ENCODE results near the gene RASSF7.

The RASSF7 gene

DNA sequence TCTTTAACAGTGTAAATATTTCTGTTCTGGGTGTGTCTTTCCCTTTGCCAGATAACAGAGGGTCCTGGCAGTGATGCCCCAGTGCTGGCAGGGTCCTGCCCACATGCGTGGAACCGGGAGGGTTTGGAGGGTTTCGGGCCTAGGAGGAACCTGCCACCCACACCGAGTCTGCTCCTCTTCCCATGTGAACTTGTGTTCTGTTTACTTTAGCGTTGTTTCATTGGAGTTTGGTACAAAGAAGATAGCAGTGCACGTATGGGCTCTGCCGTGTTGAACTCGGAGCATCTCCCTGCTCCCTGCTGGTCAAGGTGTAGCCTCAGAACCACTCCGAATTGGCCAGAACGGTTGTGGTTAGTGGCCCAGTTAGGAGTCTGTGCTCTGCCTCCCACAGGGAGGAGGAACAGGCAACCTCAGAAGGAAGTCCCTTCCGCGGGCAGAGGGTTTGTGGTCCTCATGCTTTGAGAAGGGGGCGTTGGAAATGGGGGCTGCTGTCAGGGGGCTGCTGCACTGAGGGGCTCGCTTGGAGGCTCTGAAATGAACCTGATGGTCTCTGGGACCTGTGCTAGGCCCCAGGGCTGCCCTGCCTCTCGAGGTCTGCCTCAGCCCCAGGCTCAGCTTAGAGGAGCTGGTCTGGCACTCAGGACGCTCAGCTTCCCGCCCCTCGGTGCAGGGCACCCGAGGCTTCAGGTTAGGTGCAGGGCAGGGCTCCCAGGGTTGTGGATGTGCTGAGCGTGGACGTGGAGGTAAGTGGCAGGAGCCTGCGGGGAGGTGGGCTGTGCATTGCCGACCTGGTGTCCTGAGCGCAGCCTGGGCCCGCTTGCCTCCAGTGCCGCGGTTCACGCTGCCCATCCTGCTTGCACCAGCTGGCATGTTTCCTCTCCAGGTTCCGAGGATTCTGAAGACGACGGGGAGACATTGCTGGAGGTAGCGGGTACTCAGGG, 25.9 kb downstream of the RASSF7 start:
- no peak for DNase-seq (ENCODE audit: low read depth, low spot score)

DNA sequence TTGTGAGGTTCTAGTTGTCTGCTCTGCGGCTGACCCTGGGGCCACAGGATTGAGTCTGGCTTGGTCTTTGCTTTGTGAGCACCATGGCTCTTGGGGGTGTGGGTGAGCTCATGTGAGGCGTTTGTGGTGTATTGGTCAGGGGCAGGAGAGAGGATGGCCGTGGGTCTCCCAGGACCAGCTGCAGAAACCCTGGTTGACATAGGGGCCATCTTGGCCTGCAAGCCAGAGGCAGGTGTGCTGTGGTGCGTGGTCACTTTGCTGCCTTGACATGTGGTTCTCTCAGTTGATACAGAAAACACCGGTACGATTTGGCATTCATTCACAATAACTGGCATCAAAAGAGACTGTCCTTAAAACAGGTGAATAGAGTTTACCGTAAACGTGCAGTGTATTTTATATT, 26.8 kb downstream of the RASSF7 start:
- no peak for DNase-seq (ENCODE audit: low read depth, low spot score)

DNA sequence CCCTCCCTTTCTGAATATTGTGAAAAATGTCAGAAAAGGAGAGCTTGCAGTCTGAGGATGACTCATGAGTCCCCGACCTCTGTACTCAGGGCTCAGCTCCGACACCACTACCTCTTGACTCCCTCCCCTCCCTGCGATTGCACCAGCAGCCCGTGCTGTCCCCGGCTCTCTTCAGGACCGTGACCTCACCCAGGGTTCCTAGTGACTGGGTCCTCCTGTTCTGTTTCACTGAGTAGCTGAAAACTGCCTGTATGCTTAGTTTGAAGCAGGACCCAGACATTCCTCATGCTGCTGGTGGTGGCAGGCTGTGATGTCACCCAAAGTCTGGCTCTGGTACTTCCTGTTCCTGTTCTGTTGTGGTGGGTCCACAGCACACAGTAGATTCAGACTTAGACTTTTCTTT, 27.2 kb downstream of the RASSF7 start:
- no peak for DNase-seq (ENCODE audit: low read depth, low spot score)

DNA sequence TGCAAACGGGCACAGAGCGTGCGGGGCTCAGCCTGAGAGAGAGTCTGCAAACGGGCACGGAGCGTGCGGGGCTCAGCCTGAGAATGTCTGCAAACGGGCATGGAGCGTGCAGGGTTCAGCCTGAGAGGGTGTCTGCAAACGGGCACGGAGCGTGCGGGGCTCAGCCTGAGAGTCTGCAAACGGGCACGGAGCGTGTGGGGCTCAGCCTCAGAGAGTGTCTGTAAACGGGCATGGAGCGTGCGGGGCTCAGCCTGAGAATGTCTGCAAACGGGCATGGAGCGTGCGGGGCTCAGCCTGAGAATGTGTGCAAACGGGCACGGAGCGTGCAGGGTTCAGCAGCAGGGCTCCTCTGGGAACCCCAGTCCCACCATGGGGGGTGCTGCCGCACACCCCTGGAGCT, 29.0 kb downstream of the RASSF7 start:
- DNase-seq (ENCODE audit: low read depth, low spot score) = no peak

DNA sequence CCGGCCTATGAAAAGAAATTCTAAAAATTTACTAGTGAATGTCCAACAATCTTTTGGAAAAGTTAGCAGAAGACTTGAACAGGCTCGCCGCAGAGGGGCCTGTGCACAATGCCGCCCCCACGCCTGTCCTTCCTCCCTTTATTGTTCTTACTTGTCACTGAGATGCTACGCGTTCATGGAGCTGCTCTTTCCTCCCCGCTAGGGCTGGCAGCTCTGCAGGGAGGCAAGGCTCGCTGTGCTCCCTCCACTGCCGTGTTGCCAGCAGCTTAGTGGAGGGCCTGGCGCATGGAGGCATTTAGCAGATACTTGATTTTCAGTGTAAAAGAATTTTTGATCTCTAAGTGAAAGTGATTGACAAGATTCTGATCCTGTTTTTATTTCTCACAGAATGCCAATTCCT, 30.2 kb downstream of the RASSF7 start:
- DNase-seq (ENCODE audit: low read depth, low spot score) = no peak

DNA sequence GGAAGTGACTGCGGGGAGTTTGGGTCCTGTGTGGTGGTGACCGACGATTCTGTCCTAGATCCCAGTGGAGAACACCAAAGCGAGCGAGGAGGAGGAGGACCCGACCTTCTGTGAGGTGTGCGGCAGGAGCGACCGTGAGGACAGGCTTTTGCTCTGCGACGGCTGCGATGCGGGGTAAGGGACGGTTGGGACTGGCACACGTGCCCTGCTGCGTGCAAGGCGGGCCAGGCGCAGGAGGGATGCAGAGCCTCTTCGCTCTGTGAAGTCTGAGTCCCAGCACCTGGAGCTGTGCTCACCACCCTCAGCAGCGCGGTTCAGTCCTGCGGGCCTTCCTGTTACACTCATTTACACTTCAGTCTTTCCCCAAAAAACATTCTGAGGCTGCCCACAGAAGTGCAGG, 31.7 kb downstream of the RASSF7 start:
- no peak for DNase-seq (ENCODE audit: low read depth, low spot score)

DNA sequence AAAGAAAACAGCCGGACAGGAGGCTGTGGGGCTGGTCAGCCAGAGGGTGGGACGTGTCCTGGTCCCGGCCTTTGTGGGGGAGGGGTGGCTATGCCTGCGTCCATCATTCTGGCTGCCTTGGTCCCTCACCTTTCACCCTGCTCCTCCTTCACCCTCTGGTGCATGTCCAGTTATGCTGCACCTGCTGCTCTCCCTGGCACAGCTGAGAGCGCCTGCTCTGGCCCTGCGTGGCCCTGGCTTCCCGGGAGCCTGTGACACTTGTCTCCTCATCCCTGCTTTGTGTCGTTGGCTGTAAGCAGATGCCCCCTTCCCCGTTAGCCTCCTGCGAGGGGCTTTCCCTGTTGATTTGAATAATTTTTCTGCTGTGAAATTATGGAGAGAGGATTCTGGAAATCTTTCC, 32.1 kb downstream of the RASSF7 start:
- DNase-seq (ENCODE audit: low read depth, low spot score) = no peak

DNA sequence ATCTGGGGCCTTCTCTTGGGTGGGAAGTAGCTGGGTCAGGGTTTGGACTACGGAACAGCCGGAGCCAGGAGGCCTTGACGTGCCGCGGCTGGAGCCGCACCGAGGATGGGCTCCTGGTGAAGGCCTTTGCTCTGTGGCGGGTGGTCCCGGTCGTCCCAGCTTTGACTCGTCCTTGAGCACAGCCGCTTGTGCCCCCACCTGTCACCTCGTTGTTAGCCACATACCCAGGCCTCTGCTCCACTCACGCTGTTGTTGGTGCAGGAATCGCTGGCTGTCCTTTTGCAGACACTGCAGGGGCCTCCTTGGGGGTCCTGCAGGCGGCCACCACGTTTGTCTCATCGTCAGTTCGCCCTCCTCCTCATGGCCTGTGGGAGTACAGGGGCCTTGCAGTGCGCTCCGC, 32.6 kb downstream of the RASSF7 start:
- DNase-seq (ENCODE audit: low read depth, low spot score) = no peak

DNA sequence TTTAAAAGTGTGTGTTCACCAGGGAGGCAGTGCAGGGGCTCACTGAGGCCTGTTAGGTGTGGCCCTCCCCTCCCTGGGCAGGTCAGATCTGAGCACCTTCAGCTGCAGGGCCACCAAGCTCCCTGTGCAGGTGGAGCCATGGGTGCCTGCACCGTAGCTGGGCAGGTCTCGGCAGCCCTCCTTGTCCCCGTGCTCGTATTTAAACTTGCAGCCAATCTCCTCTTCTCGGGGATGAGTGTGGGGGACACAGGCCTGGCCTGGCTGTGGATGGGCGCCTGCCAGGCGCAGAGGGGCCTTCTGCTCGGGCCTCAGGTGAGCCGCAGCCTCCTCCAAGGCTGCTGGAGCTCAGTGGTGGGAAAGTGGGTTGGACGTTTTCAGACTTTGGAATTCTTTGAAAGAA, 34.6 kb downstream of the RASSF7 start:
- no peak for DNase-seq (ENCODE audit: low read depth, low spot score)

DNA sequence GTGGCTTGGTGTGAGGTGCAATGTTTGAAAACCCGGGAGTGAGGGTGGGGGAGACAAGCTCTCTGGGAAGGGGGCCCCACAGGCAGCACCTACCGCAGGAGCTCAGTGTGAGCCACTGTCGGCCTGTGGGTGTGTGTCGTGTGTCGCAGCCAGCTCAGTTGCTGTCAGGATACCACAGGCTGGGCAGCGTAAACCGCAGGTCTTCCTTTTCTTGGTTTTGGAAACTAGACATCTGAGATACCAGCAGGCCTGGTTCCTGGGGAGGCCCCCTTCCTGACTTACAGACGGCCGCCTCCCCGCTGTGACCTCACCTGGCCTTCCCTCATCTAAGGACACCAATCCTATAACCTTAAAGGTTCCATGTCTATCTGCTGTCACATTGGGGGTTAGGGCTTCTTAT, 35.6 kb downstream of the RASSF7 start:
- no peak for DNase-seq (ENCODE audit: low read depth, low spot score)

DNA sequence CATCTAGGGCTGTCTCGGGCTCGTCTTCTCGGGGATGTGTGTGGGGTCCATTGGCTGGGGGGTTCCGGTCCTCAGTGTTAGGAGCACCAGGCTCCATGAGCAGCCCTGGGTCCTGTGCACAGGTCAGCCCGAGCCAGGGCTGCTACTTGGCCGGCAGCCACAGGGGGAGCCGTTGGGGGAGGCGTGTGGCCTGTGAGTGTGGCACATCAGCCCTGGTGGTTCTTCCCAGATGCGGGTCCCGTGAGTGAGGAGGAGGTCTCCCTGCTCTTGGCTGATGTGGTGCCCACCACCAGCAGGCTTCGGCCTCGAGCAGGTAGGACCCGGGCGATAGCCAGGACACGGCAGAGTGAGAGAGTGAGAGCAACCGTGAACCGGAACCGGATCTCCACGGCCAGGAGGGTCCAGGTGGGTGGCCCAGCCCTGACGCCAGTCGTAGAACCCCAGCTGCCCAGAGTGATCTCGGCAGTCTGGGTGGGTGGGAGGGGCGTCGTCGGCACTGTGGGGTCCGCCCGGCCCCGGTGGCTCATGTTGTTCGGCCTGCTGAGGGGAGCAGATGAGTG, 36.5 kb downstream of the RASSF7 start:
- DNase-seq (ENCODE audit: low read depth, low spot score) = no peak

DNA sequence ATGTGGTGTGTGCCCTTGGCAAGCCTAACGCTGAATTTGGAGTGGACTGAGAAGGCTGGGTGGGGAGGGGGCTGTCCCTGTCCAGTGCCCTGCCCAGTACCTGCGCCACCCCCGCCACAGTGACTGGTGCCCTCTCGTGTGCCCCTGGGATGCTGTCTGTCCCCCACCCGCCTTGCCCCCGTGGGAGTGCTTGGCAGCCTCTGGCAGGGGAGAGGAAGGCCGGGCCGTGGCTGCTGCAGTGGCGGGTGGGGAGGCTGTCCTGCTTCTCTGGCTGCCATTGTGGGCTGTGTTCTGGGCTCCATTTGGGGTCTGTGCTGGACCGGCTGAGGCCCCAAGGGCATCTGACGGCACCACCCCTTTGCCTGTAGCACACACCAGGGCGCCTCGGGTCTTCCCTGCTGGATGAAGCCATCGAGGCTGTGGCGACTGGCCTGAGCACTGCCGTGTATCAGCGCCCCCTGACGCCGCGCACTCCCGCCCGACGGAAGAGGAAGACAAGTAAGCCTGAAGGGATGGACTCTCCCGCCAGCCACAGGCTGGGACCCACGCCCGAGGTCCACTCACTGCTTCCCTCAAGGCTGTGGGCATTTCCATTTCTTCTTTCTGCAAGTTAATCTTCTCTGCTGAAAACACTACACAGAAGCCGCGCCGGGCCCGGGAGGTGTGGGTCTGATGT, 37.4 kb downstream of the RASSF7 start:
- no peak for DNase-seq (ENCODE audit: low read depth, low spot score)

DNA sequence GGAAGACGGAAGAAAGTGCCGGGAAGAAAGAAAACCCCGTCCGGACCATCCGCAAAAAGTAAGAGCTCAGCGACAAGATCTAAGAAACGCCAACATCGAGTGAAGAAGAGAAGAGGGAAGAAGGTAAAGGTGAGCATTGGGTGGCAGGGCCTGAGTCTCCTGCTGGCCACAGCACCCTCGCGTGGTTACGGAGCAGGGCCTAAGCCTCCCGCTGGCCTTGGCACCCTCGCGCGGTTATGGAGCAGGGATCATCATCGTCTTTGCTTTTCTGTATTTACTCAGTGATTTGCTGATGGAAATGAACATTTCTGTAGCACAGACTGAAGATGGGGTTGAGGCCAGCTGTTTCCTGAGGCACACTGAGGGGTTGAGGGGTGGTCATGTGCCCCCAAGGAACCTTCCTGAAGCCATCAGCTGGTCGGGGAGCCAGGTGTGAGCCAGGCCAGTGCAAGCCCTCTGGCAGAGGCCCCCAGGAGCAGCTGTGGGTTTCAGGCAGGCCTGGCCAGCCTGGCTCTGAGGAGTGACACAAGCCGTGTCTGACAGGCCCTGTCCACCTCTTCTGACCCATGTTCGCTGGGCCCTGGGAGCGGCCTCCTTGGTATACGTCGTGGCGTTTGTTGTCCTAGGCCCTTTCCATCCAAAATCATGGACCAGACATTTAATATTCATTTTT, 40.9 kb downstream of the RASSF7 start:
- DNase-seq (ENCODE audit: low read depth, low spot score) = no peak

DNA sequence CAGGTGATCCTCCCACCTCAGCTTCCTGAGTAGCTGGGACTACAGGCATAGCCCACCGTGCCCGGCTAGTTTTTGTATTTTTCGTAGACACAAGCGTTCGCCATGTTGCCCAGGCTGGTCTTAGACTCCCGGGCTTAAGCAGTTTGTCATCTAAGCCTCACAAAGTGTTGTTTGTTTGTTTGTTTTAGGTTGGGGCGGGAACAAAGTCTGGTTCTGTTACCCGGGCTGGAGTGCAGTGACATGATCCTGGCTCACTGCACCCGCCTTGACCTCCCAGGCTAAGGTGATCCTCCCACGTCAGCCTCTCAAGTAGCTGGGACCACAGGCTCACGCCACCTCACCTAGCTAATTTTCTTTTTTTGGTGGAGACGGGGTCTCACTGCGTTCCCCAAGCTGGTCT, 42.4 kb downstream of the RASSF7 start:
- DNase-seq (ENCODE audit: low read depth, low spot score) = no peak

DNA sequence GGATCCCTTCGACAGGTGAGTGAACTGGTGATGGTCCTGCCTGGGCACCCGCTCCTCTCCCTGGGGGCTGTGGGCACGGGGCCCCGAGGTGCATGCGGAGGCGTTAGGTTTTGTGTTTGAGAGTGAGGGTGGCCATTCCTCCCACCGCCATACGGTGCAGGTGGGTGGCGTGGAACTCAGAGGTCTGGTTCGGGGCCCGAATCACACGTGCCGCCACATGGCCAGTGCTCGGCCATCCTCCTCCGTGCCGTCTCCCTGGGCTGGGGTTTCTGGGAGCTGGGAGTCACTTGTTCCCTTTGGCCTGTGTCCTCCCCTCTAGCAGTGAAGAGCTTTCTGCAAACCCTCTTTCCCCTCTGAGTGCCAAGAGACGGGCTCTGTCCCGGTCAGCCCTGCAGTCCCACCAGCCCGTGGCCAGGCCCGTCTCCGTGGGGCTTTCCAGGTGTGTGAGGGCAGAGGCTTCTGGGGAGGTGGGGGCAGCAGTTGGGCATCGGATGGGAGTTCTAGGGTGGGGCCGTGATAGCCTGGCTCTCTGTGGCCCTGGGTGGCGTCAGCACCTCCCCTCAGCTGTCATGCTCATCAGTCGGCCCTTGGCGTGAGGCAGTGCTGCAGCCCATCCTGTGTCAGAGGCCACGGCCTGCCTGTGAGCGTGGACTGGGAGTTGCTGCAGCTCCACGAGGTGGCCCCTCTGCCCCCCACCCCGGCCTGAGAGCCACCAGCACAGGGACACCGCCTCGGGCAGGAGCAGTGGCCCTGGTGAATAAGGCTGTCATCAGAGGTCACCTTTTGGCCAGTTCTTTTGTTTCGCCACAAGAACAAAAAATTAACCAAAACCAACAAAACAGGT, 44.7 kb downstream of the RASSF7 start:
- no peak for DNase-seq (ENCODE audit: low read depth, low spot score)

DNA sequence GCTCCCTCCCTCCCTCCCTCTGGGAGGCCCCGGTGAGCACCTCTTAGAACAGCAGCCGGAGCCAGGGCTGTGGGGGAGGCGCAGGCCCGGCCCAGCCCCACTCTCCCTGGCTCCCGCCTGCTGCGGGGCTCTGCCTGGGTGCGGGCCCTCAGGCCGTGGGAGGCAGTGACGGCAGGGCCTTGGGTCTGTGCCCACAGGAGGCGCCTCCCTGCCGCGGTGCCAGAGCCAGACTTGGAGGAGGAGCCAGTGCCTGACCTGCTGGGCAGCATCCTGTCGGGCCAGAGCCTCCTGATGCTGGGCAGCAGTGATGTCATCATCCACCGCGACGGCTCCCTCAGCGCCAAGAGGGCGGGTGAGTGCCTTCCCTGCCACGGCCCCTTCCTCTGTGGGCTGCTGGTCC, 45.5 kb downstream of the RASSF7 start:
- no peak for DNase-seq (ENCODE audit: low read depth, low spot score)

DNA sequence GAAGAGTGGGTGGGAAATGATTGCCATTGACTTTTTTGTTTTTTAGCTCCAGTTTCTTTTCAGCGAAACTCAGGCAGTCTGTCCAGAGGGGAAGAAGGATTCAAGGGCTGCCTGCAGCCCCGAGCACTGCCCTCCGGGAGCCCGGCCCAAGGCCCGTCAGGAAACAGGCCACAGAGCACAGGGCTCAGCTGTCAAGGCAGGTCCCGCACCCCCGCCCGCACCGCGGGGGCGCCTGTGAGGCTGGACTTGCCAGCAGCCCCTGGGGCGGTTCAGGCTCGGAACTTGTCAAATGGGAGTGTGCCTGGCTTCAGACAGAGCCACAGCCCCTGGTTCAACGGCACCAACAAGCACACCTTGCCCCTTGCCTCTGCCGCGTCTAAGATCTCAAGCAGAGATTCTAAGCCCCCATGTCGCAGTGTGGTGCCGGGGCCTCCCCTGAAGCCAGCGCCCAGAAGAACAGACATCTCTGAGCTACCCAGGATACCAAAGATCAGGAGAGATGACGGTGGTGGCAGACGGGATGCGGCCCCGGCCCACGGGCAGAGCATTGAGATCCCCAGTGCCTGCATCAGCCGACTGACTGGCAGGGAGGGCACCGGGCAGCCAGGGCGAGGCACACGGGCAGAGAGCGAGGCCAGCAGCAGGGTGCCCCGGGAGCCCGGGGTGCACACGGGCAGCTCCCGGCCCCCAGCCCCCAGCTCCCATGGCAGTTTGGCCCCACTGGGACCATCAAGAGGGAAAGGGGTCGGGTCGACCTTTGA, 46.4 kb downstream of the RASSF7 start:
- DNase-seq (ENCODE audit: low read depth, low spot score) = no peak

DNA sequence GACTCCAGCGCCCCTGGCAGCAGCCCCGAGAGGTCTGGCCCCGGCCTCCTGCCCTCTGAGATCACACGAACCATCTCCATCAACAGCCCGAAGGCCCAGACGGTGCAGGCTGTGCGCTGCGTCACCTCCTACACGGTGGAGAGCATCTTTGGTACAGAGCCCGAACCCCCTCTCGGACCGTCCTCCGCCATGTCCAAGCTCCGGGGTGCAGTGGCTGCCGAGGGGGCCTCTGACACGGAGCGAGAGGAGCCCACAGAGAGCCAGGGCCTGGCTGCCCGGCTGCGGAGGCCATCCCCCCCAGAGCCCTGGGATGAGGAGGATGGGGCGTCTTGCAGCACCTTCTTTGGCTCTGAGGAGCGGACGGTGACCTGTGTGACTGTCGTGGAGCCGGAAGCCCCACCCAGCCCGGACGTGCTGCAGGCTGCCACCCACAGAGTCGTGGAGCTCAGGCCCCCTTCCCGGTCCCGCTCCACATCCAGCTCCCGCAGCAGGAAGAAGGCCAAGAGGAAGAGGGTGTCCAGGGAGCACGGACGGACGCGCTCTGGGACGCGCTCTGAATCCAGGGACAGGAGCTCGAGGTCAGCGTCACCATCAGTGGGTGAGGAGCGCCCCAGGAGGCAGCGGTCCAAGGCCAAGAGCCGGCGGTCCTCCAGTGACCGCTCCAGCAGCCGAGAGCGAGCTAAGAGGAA, 47.3 kb downstream of the RASSF7 start:
- DNase-seq (ENCODE audit: low read depth, low spot score) = no peak

DNA sequence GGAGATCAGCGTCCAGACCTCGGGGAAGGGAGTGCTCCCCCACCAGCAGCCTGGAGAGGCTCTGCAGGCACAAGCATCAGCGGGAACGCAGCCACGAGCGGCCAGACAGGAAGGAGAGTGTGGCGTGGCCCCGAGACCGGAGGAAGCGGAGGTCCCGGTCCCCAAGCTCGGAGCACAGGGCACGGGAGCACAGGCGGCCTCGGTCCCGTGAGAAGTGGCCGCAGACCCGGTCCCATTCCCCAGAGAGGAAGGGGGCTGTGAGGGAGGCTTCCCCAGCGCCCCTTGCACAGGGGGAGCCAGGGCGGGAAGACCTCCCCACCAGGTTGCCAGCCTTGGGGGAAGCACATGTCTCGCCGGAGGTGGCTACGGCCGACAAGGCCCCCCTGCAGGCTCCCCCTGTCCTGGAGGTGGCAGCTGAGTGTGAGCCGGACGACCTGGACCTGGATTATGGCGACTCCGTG, 48.1 kb downstream of the RASSF7 start:
- DNase-seq (ENCODE audit: low read depth, low spot score) = no peak

DNA sequence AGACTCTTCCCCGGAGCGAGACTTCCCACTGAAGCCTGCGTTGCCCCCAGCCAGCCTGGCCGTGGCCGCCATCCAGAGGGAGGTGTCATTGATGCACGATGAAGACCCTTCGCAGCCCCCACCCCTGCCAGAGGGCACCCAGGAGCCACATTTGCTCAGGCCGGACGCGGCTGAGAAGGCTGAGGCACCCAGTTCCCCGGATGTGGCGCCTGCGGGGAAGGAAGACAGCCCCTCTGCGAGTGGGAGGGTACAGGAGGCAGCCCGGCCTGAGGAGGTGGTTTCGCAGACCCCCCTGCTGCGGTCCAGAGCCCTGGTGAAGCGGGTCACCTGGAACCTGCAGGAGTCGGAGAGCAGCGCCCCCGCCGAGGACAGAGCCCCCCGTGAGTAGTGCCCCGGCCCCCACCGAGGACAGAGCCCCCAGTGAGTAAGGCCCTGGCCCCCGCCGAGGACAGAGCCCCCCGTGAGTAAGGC, 48.6 kb downstream of the RASSF7 start:
- DNase-seq (ENCODE audit: low read depth, low spot score) = no peak
